ENCODE results near the gene DNAJB6.

The DNAJB6 gene

DNA sequence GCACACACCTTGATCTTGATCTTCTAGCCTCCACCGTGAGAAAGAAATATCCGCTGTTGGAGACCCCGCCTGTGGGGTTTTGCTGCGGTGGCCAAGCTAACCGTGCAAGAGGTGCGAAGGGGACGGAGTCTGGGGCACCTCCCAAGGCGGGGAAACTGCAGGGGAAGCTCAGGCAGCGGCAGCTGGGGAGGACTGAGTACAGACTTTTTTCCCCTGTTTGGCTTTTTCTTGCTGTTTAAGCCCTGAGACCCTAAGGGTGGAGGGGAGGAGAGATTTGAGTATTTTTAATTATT lies 108.0 kb downstream of the DNAJB6 start:
- no peaks in the 10 kb centered on the region for H3K79me2 ChIP-seq (ENCODE audit: insufficient read depth, low read length)
- H3K27me3 ChIP-seq (ENCODE audit: low read length): no peaks in the 10 kb centered on the region
- no peaks in the 10 kb centered on the region for H3K36me3 ChIP-seq (ENCODE audit: low read length)
- H3K27ac ChIP-seq (ENCODE audit: low read depth, low read length): no peak overlapping the region
- H3K4me3 ChIP-seq (ENCODE audit: insufficient read depth, low read length, poor library complexity, severe bottlenecking): no peak overlapping the region
- no peak overlapping the region for H3K4me2 ChIP-seq (ENCODE audit: low read depth, low read length, poor library complexity, severe bottlenecking)
- no peaks in the 10 kb centered on the region for H4K20me1 ChIP-seq (ENCODE audit: low read depth, low read length)
- H3K9ac ChIP-seq (ENCODE audit: low read length): no peak overlapping the region
- H2AFZ ChIP-seq (ENCODE audit: low read depth, low read length, severe bottlenecking): no peak overlapping the region
- TF ChIP-seq, protein P1, sequence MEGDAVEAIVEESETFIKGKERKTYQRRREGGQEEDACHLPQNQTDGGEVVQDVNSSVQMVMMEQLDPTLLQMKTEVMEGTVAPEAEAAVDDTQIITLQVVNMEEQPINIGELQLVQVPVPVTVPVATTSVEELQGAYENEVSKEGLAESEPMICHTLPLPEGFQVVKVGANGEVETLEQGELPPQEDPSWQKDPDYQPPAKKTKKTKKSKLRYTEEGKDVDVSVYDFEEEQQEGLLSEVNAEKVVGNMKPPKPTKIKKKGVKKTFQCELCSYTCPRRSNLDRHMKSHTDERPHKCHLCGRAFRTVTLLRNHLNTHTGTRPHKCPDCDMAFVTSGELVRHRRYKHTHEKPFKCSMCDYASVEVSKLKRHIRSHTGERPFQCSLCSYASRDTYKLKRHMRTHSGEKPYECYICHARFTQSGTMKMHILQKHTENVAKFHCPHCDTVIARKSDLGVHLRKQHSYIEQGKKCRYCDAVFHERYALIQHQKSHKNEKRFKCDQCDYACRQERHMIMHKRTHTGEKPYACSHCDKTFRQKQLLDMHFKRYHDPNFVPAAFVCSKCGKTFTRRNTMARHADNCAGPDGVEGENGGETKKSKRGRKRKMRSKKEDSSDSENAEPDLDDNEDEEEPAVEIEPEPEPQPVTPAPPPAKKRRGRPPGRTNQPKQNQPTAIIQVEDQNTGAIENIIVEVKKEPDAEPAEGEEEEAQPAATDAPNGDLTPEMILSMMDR (IDR thresholded peaks at IDR 0.05; ENCODE audit: insufficient read depth, low read length, poor library complexity, severe bottlenecking): no peak
- no peak for TF ChIP-seq EZH2phosphoT487 (conservative IDR thresholded peaks at IDR 0.05; ENCODE audit: low read length)
- H3K9me2 ChIP-seq (replicated peaks; ENCODE audit: insufficient read depth, low read length): no peaks in the 10 kb centered on the region
- H3F3A ChIP-seq (ENCODE audit: insufficient read depth): no peaks in the 10 kb centered on the region
- no peaks in the 10 kb centered on the region for H3K9me3 ChIP-seq (ENCODE audit: insufficient read depth, low read length)

DNA sequence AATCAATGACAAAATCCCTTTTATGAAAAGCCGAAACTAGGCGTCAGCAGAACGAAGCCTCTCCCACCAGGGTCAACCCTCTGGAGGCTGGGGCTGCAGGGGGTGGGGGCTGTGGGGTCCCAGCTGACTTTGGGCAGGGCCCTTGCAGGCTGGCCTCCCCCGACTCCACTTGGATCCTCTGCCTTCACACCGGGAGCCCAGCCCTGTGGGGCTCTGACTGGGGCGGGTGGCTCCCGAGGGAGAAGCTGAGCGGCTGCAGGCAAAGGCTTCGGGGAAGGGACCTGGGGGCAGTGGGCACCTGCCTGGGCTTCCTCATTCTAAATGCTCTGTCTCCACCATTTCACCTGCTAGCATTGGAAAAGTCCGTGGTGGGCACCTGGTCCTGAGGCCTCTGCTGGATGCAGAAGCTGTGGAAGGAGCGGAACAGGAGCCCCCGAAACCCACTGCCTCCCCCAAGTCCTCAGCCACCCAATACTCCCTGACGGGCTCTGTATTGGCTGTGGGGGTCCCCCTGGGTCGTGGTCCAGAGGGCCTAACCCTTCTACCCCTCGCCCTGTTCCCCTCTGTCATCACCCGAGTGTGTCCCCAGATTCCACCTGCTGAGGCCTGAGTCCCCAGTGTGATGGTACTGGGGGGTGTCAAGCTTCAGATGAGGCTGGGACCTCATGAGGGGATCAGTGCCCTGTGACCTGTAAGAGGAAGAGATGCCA lies 108.6 kb downstream of the DNAJB6 start:
- TF ChIP-seq EZH2phosphoT487 (conservative IDR thresholded peaks at IDR 0.05; ENCODE audit: low read length): no peak
- TF ChIP-seq, protein P1 (IDR thresholded peaks at IDR 0.05; ENCODE audit: insufficient read depth, low read length, poor library complexity, severe bottlenecking): no peak
- Histone ChIP-seq H3K36me3 (ENCODE audit: low read length) (no peaks in the 10 kb centered on the region), H3K79me2 (ENCODE audit: insufficient read depth, low read length) (no peaks in the 10 kb centered on the region), H3K27me3 (ENCODE audit: low read length) (no peaks in the 10 kb centered on the region), H3K9me2 (replicated peaks; ENCODE audit: insufficient read depth, low read length) (no peaks in the 10 kb centered on the region), H4K20me1 (ENCODE audit: low read depth, low read length) (no peaks in the 10 kb centered on the region), H3K27ac (ENCODE audit: low read depth, low read length) (no peak overlapping the region), H3K4me2 (ENCODE audit: low read depth, low read length, poor library complexity, severe bottlenecking) (no peak overlapping the region), H3K9me3 (ENCODE audit: insufficient read depth, low read length) (no peaks in the 10 kb centered on the region), H3F3A (ENCODE audit: insufficient read depth) (no peaks in the 10 kb centered on the region), H3K9ac (ENCODE audit: low read length) (no peak overlapping the region), H3K4me3 (ENCODE audit: insufficient read depth, low read length, poor library complexity, severe bottlenecking) (no peak overlapping the region), H2AFZ (ENCODE audit: low read depth, low read length, severe bottlenecking) (no peak overlapping the region)

DNA sequence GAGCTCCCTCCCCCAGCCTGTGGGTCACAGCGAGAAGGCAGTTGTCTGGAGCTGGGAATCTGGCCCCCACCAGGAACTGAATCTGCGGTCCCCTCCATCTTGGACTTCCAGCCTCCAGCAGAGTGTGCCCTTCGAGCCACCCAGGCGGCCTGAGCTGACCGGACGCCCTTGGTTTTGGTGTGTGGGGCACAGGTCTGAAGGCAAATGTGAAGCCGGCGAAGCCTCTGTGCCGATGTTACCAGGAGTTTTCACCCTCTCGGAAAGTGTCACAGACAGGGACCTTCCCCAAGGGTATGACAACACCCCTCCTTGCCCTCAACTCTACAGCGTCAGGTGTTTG lies 109.1 kb downstream of the DNAJB6 start:
- H3K4me3 ChIP-seq (ENCODE audit: insufficient read depth, low read length, poor library complexity, severe bottlenecking): no peak overlapping the region
- no peaks in the 10 kb centered on the region for H3K27me3 ChIP-seq (ENCODE audit: low read length)
- no peak overlapping the region for H3K9ac ChIP-seq (ENCODE audit: low read length)
- no peaks in the 10 kb centered on the region for H3K36me3 ChIP-seq (ENCODE audit: low read length)
- H3K4me2 ChIP-seq (ENCODE audit: low read depth, low read length, poor library complexity, severe bottlenecking): no peak overlapping the region
- no peaks in the 10 kb centered on the region for H3F3A ChIP-seq (ENCODE audit: insufficient read depth)
- H4K20me1 ChIP-seq (ENCODE audit: low read depth, low read length): no peaks in the 10 kb centered on the region
- H3K9me3 ChIP-seq (ENCODE audit: insufficient read depth, low read length): no peaks in the 10 kb centered on the region
- H3K9me2 ChIP-seq (replicated peaks; ENCODE audit: insufficient read depth, low read length): no peaks in the 10 kb centered on the region
- no peak for TF ChIP-seq EZH2phosphoT487 (conservative IDR thresholded peaks at IDR 0.05; ENCODE audit: low read length)
- TF ChIP-seq, protein P1 (IDR thresholded peaks at IDR 0.05; ENCODE audit: insufficient read depth, low read length, poor library complexity, severe bottlenecking): no peak
- no peak overlapping the region for H3K27ac ChIP-seq (ENCODE audit: low read depth, low read length)
- H2AFZ ChIP-seq (ENCODE audit: low read depth, low read length, severe bottlenecking): no peak overlapping the region
- no peaks in the 10 kb centered on the region for H3K79me2 ChIP-seq (ENCODE audit: insufficient read depth, low read length)
